K562 (cell line): ENCODE data around the gene GNG5. TPM values are rescaled to one million over a fixed set of nuclear protein-coding genes. Genes with fewer than 3 reads are reported as not detected.

Experiments used
- DMBX1 ChIP-seq: fragments of 250-450 bp; sonication (Bioruptor Pico); IDR thresholded peaks from 2 replicates; pipeline ENCODE4 v1.8.0; 2022; ENCODE audit warnings: inconsistent platforms, mild to moderate bottlenecking, moderate library complexity, borderline replicate concordance
- GABPB1 ChIP-seq: sonication (generic); formaldehyde crosslinking; IDR thresholded peaks from 2 replicates; pipeline ENCODE4 v1.8.0; 2022; ENCODE audit warnings: mild to moderate bottlenecking, missing genetic modification reagents
- MLLT1 ChIP-seq, 2 experiments: fragments of 450-650 bp; IDR thresholded peaks; 2 replicates each; pipeline ENCODE4 v1.6.1; 2016
- MYBL2 ChIP-seq, 2 experiments: fragments of 450-650 bp in 1 of 2; sonication (generic) in 1 of 2; formaldehyde crosslinking in 1 of 2; IDR thresholded peaks; 2 replicates each; pipeline versions ENCODE4 v1.6.1 to v1.8.1; 2017 to 2022; ENCODE audit warnings: borderline replicate concordance in 1 of 2, inconsistent platforms in 1 of 2, low read depth in 1 of 2, mild to moderate bottlenecking in 1 of 2, missing genetic modification reagents in 1 of 2, moderate library complexity in 1 of 2
- NCOR1 ChIP-seq: fragments of 450-650 bp; IDR thresholded peaks from 2 replicates; pipeline ENCODE4 v1.6.1; 2016; ENCODE audit warnings: mild to moderate bottlenecking, moderate library complexity
- OTX1 ChIP-seq: fragments of 450-650 bp; formaldehyde crosslinking; IDR thresholded peaks from 2 replicates; pipeline ENCODE4 v1.4.0; 2022; ENCODE audit warnings: mild to moderate bottlenecking
- PTBP1 ChIP-seq: fragments of 200-400 bp; formaldehyde crosslinking; IDR thresholded peaks from 2 replicates; pipeline ENCODE4 v1.6.1; 2017; ENCODE audit warnings: low read depth, low read length
- RBBP5 ChIP-seq: fragments of 200-600 bp; sonication (generic); IDR thresholded peaks from 2 replicates; pipeline ENCODE4 v1.6.1; 2012; ENCODE audit warnings: borderline replicate concordance, mild to moderate bottlenecking, low read length, control low read depth, inconsistent platforms; ENCODE audit not compliant: insufficient read depth, poor library complexity, severe bottlenecking
- SIN3A ChIP-seq, 2 experiments: fragments of 150-350 bp in 1 of 2; IDR thresholded peaks; 2 replicates each; pipeline ENCODE4 v1.6.1; 2011 to 2016; ENCODE audit warnings: borderline replicate concordance in 2 of 2, low read depth in 2 of 2, low read length in 2 of 2, mild to moderate bottlenecking in 2 of 2, moderate library complexity in 2 of 2; ENCODE audit not compliant: control insufficient read depth in 1 of 2
- SMARCE1 ChIP-seq: fragments of 450-650 bp; IDR thresholded peaks from 2 replicates; pipeline ENCODE4 v1.7.1; 2016; ENCODE audit warnings: mild to moderate bottlenecking
- STAT5B ChIP-seq: fragments of 250-450 bp; sonication (Bioruptor Pico); IDR thresholded peaks from 2 replicates; pipeline ENCODE4 v1.8.0; 2021; ENCODE audit warnings: mild to moderate bottlenecking, inconsistent platforms
- ZC3H4 ChIP-seq: sonication (generic); formaldehyde crosslinking; IDR thresholded peaks from 2 replicates; pipeline ENCODE4 v1.9.0; 2021; ENCODE audit warnings: missing genetic modification reagents, borderline replicate concordance
- ZKSCAN8 ChIP-seq: fragments of 200-800 bp; sonication (Bioruptor generic); IDR thresholded peaks from 2 replicates; pipeline ENCODE4 v1.6.1; 2016; ENCODE audit warnings: missing genetic modification characterization, missing compliant biosample characterization
- ZNF511 ChIP-seq: sonication (generic); formaldehyde crosslinking; IDR thresholded peaks from 2 replicates; pipeline ENCODE4 v1.8.0; 2022; ENCODE audit warnings: mild to moderate bottlenecking, missing genetic modification reagents
- polyA plus RNA-seq, 8 experiments: library from polyadenylated mRNA; depleted of rRNA in 4 of 8; stranded (reverse) in 5 of 8; unstranded in 3 of 8; fragments of >200 nt; fragmentation: Nextera tagmentation in 2 of 8; fragmentation: Illumina TruSeq in 1 of 8; extraction: Ambion mirVana in 2 of 8; extraction: Trizol in 1 of 8; gene quantifications; 2 replicates each; pipeline versions ENCODE4 v1.2.1 to v1.2.3, GENCODE V29; 2011 to 2014; ENCODE audit warnings: inconsistent platforms in 1 of 8, missing spikeins in 1 of 8
- total RNA-seq, 7 experiments: library from RNA; depleted of rRNA in 6 of 7; stranded (reverse); fragments of >200 nt in 6 of 7; fragmentation: Illumina TruSeq in 2 of 7; extraction: Trizol in 2 of 7; gene quantifications; 2 replicates each; pipeline versions ENCODE4 v1.2.1 to v1.2.3, GENCODE V29; 2011 to 2021; ENCODE audit warnings: low replicate concordance in 1 of 7
- TF ChIP-seq, protein P1 (sequence below), 2 experiments: IDR thresholded peaks; 2 replicates each; pipeline ENCODE4 v1.6.1; 2011; ENCODE audit warnings: borderline replicate concordance in 1 of 2, control low read depth in 1 of 2, low read depth in 1 of 2, low read length in 1 of 2, mild to moderate bottlenecking in 1 of 2, mixed read lengths in 1 of 2, moderate library complexity in 1 of 2; ENCODE audit not compliant: insufficient read depth in 1 of 2, insufficient read length in 1 of 2, poor library complexity in 1 of 2, severe bottlenecking in 1 of 2; ENCODE audit errors: extremely low read depth in 1 of 2
- TF ChIP-seq, protein P2 (sequence below): sonication (generic); formaldehyde crosslinking; IDR thresholded peaks from 2 replicates; pipeline ENCODE4 v1.8.0; 2022; ENCODE audit warnings: mild to moderate bottlenecking, missing genetic modification reagents, borderline replicate concordance

Gene GNG5
- total and polyA plus RNA-seq, 9 of the 15 experiments (the other 6 are each of a cell fraction or from before 2014, with no cell fraction given) = 61.9 to 243 (median 150) TPM

GRCh38 chr1:84505493-84506001 lies 834 bp downstream of the GNG5 start (continued):
- TF ChIP-seq NCOR1 = no peak
- TF ChIP-seq STAT5B = no peak
- TF ChIP-seq MYBL2 (IDR thresholded peaks at IDR 0.05; ENCODE audit: low read depth) = no peak
- TF ChIP-seq MYBL2 (CRISPR knock-in tag; IDR thresholded peaks at IDR 0.05; ENCODE audit: borderline replicate concordance) = no peak
- TF ChIP-seq PTBP1 = no peak
- TF ChIP-seq, protein P1, sequence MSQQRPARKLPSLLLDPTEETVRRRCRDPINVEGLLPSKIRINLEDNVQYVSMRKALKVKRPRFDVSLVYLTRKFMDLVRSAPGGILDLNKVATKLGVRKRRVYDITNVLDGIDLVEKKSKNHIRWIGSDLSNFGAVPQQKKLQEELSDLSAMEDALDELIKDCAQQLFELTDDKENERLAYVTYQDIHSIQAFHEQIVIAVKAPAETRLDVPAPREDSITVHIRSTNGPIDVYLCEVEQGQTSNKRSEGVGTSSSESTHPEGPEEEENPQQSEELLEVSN (IDR thresholded peaks at IDR 0.05; ENCODE audit: borderline replicate concordance in 1 of 2, extremely low read depth in 1 of 2, insufficient read depth in 1 of 2, insufficient read length in 1 of 2, low read depth in 1 of 2, low read length in 1 of 2, poor library complexity in 1 of 2, severe bottlenecking in 1 of 2) = peak; percentile 72 to 90
- TF ChIP-seq, protein P2, sequence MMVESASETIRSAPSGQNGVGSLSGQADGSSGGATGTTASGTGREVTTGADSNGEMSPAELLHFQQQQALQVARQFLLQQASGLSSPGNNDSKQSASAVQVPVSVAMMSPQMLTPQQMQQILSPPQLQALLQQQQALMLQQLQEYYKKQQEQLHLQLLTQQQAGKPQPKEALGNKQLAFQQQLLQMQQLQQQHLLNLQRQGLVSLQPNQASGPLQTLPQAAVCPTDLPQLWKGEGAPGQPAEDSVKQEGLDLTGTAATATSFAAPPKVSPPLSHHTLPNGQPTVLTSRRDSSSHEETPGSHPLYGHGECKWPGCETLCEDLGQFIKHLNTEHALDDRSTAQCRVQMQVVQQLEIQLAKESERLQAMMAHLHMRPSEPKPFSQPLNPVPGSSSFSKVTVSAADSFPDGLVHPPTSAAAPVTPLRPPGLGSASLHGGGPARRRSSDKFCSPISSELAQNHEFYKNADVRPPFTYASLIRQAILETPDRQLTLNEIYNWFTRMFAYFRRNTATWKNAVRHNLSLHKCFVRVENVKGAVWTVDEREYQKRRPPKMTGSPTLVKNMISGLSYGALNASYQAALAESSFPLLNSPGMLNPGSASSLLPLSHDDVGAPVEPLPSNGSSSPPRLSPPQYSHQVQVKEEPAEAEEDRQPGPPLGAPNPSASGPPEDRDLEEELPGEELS (CRISPR knock-in tag) = no peak
- 0 out of 4 replicates have a peak, but pooled peaks have one; percentile 58 to 74 for TF ChIP-seq SIN3A (IDR thresholded peaks at IDR 0.05; ENCODE audit: borderline replicate concordance in 2 of 2, control insufficient read depth in 1 of 2, low read depth in 2 of 2, low read length in 2 of 2)
- no peak for TF ChIP-seq ZKSCAN8
- TF ChIP-seq ZNF511 (CRISPR knock-in tag) = peak; percentile 52; the same call in 1 of the 2 replicates
- peak; percentile 78 for TF ChIP-seq RBBP5
- TF ChIP-seq MLLT1 (IDR thresholded peaks at IDR 0.05) = peak in 1 of 2 experiments; percentile 48; a peak in 1 of 4 replicates
- TF ChIP-seq SMARCE1 = peak; percentile 46; the same call in 1 of the 2 replicates
- no peak for TF ChIP-seq DMBX1 (CRISPR knock-in tag)
- TF ChIP-seq GABPB1 = no peak
- 0 out of 2 replicates have a peak, but pooled peaks have one; percentile 35 for TF ChIP-seq OTX1 (CRISPR knock-in tag)
- no peak for TF ChIP-seq ZC3H4
